HepG2 (cell line): Measurements from ENCODE around the gene WNK4.

Experiments
- CREB1 ChIP-seq, 2 experiments: fragments of 450-650 bp in 1 of 2; IDR thresholded peaks; 2 replicates each; pipeline ENCODE4 v1.6.1; 2016 to 2017; ENCODE audit warnings: control low read depth in 1 of 2, mild to moderate bottlenecking in 1 of 2, missing compliant biosample characterization in 1 of 2, missing genetic modification characterization in 1 of 2
- KAT7 ChIP-seq: IDR thresholded peaks from 2 replicates; pipeline ENCODE4 v1.6.1; 2018; ENCODE audit warnings: borderline replicate concordance, missing compliant biosample characterization
- NKX3-1 ChIP-seq: sonication (generic); formaldehyde crosslinking; IDR thresholded peaks from 2 replicates; pipeline ENCODE4 v1.5.0; 2020; ENCODE audit warnings: missing genetic modification reagents
- ZNF776 ChIP-seq: sonication (generic); formaldehyde crosslinking; IDR thresholded peaks from 2 replicates; pipeline ENCODE4 v1.4.0; 2020; ENCODE audit warnings: mild to moderate bottlenecking, missing genetic modification reagents
- TF ChIP-seq, protein P1 (sequence below): sonication (generic); formaldehyde crosslinking; IDR thresholded peaks from 2 replicates; pipeline ENCODE4 v1.5.0; 2020; ENCODE audit warnings: mild to moderate bottlenecking, missing genetic modification reagents, moderate library complexity

- TF ChIP-seq KAT7 (CRISPR knock-in tag) (no peak), CREB1 (IDR thresholded peaks at IDR 0.05) (no peak), CREB1 (CRISPR knock-in tag; IDR thresholded peaks at IDR 0.05) (no peak), ZNF776 (no peak), NKX3-1 (CRISPR knock-in tag) (no peak)
- TF ChIP-seq, protein P1, sequence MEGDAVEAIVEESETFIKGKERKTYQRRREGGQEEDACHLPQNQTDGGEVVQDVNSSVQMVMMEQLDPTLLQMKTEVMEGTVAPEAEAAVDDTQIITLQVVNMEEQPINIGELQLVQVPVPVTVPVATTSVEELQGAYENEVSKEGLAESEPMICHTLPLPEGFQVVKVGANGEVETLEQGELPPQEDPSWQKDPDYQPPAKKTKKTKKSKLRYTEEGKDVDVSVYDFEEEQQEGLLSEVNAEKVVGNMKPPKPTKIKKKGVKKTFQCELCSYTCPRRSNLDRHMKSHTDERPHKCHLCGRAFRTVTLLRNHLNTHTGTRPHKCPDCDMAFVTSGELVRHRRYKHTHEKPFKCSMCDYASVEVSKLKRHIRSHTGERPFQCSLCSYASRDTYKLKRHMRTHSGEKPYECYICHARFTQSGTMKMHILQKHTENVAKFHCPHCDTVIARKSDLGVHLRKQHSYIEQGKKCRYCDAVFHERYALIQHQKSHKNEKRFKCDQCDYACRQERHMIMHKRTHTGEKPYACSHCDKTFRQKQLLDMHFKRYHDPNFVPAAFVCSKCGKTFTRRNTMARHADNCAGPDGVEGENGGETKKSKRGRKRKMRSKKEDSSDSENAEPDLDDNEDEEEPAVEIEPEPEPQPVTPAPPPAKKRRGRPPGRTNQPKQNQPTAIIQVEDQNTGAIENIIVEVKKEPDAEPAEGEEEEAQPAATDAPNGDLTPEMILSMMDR, result no peak
Measured at GRCh38 chr17:42830971-42831370, 50.6 kb downstream of the WNK4 start.
